CD14-positive monocyte (primary cell): ENCODE measurements around the gene ADH4. TPM values are rescaled to one million over a fixed set of nuclear protein-coding genes. Genes with fewer than 3 reads are reported as not detected.
"Not testable (repeated sequence)": the region's sequence is repeated elsewhere in the genome, so short reads cannot be mapped to it uniquely, and the experiment has no call there.

Source experiments
- DNase-seq, 3 donors: peaks; one replicate each; pipeline ENCODE4 v3.0.0-alpha.2; 2011 to 2022
- H2AFZ ChIP-seq: 2 replicates; pipeline ENCODE4 v1.6.0; 2012; ENCODE audit warnings: mild to moderate bottlenecking, low read depth, low read length, inconsistent platforms; ENCODE audit not compliant: insufficient read depth, poor library complexity, severe bottlenecking
- H3K27ac ChIP-seq, 2 donors: 1 replicate in 1 of 2; 2 replicates in 1 of 2; pipeline ENCODE4 v1.5.1; 2012 to 2013; ENCODE audit warnings: low read length in 2 of 2, control low read depth in 1 of 2, inconsistent platforms in 1 of 2, low read depth in 1 of 2, mild to moderate bottlenecking in 1 of 2
- H3K27me3 ChIP-seq, 2 donors: one replicate each; pipeline versions ENCODE4 v1.6.0 to v1.6.1; 2011 to 2013; ENCODE audit warnings: low read length in 2 of 2; ENCODE audit not compliant: control insufficient read depth in 2 of 2, insufficient read depth in 2 of 2
- H3K36me3 ChIP-seq, 2 donors: replicated peaks in 1 of 2; 1 replicate in 1 of 2; 2 replicates in 1 of 2; pipeline versions ENCODE4 v1.5.1 to v1.6.1; 2012 to 2013; ENCODE audit warnings: low read length in 2 of 2, control low read depth in 1 of 2, inconsistent platforms in 1 of 2, mild to moderate bottlenecking in 1 of 2; ENCODE audit not compliant: insufficient read depth in 2 of 2, control insufficient read depth in 1 of 2
- H3K4me1 ChIP-seq, 2 donors: 1 replicate in 1 of 2; 2 replicates in 1 of 2; pipeline versions ENCODE4 v1.5.1 to v1.6.1; 2012 to 2013; ENCODE audit warnings: low read length in 2 of 2, control low read depth in 1 of 2, inconsistent platforms in 1 of 2, mild to moderate bottlenecking in 1 of 2, moderate library complexity in 1 of 2; ENCODE audit not compliant: insufficient read depth in 2 of 2, control insufficient read depth in 1 of 2
- H3K4me2 ChIP-seq: replicated peaks from 2 replicates; pipeline ENCODE3; 2012; ENCODE audit warnings: low read length, moderate library complexity, mild to moderate bottlenecking; ENCODE audit not compliant: poor library complexity, severe bottlenecking; ENCODE audit errors: extremely low read depth
- H3K4me3 ChIP-seq, 3 experiments: fragments of 200-600 bp in 1 of 3; sonication (generic) in 1 of 3; replicated peaks in 1 of 3; 1 replicate in 2 of 3; 2 replicates in 1 of 3; pipeline ENCODE4 v1.5.1; 2011 to 2013; ENCODE audit warnings: low read length in 3 of 3, mild to moderate bottlenecking in 3 of 3, control low read depth in 2 of 3, low read depth in 2 of 3, inconsistent platforms in 1 of 3, moderate library complexity in 1 of 3
- H3K79me2 ChIP-seq: 2 replicates; pipeline ENCODE4 v1.6.0; 2012; ENCODE audit warnings: mild to moderate bottlenecking, control low read depth, inconsistent platforms, low read length, moderate library complexity; ENCODE audit not compliant: insufficient read depth
- H3K9ac ChIP-seq: 2 replicates; pipeline ENCODE4 v1.6.0; 2017; ENCODE audit warnings: low read length, mild to moderate bottlenecking; ENCODE audit not compliant: insufficient read depth, poor library complexity, severe bottlenecking
- H3K9me3 ChIP-seq, 2 donors: replicated peaks in 1 of 2; 1 replicate in 1 of 2; 2 replicates in 1 of 2; pipeline versions ENCODE4 v1.5.1 to v1.6.1; 2012 to 2013; ENCODE audit warnings: low read length in 2 of 2, control low read depth in 1 of 2; ENCODE audit not compliant: control insufficient read depth in 1 of 2, insufficient read depth in 1 of 2
- H4K20me1 ChIP-seq: 2 replicates; pipeline ENCODE4 v1.6.0; 2012; ENCODE audit warnings: mild to moderate bottlenecking, low read length, control low read depth, moderate library complexity; ENCODE audit not compliant: insufficient read depth
- H3K27ac Mint-ChIP-seq, 7 donors: one replicate each; pipeline ENCODE4 v1.8.0; 2020; ENCODE audit warnings: mild to moderate bottlenecking in 7 of 7, mixed read lengths in 7 of 7, moderate library complexity in 6 of 7, inconsistent platforms in 2 of 7
- H3K27me3 Mint-ChIP-seq, 3 donors: one replicate each; pipeline ENCODE4 v1.8.0; 2021 to 2022; ENCODE audit warnings: low read depth in 3 of 3, mild to moderate bottlenecking in 3 of 3, mixed read lengths in 3 of 3, moderate library complexity in 3 of 3, inconsistent platforms in 1 of 3
- H3K36me3 Mint-ChIP-seq, 2 donors: one replicate each; pipeline ENCODE4 v1.8.0; 2020; ENCODE audit warnings: mixed read lengths in 2 of 2, inconsistent platforms in 1 of 2, mild to moderate bottlenecking in 1 of 2
- H3K4me1 Mint-ChIP-seq: one replicate; pipeline ENCODE4 v1.8.0; 2020; ENCODE audit warnings: mild to moderate bottlenecking, mixed read lengths
- H3K4me3 Mint-ChIP-seq, 2 donors: one replicate each; pipeline ENCODE4 v1.8.0; 2020; ENCODE audit warnings: mild to moderate bottlenecking in 2 of 2, mixed read lengths in 2 of 2, moderate library complexity in 1 of 2
- H3K9me3 Mint-ChIP-seq, 7 donors: one replicate each; pipeline ENCODE4 v1.8.0; 2020 to 2022; ENCODE audit warnings: mixed read lengths in 7 of 7, mild to moderate bottlenecking in 6 of 7, moderate library complexity in 6 of 7, inconsistent platforms in 2 of 7
- CTCF ChIP-seq: fragments of 200-600 bp; IDR thresholded peaks from one replicate; pipeline ENCODE4 v1.8.0; 2022; ENCODE audit warnings: antibody characterized with exemption, mild to moderate bottlenecking
- WGBS: methylation state at CpG from one replicate; pipeline ENCODE4 v1.1.5; 2013; ENCODE audit warnings: missing lambda C conversion rate; ENCODE audit not compliant: insufficient coverage; 5-methylcytosine and 5-hydroxymethylcytosine counted together
- intact Hi-C, 2 donors: fragments of 100-400 bp; cut with micrococcal nuclease; formaldehyde crosslinking; loops; one replicate each; pipeline versions ENCODE4 v1.15.0 to v1.15.1; 2023
- polyA plus RNA-seq, 3 donors: library from polyadenylated mRNA; depleted of rRNA in 1 of 3; unstranded in 2 of 3; stranded (reverse) in 1 of 3; fragments of 300-500 nt in 2 of 3; fragments of >200 nt in 1 of 3; fragmentation: Illumina TruSeq in 2 of 3; gene quantifications; 1 replicate in 2 of 3; 2 replicates in 1 of 3; pipeline ENCODE4 v1.2.3, GENCODE V29; 2012 to 2021

ADH4 gene
- polyA plus RNA-seq, 3 donors, result not detected

- H3K4me1 Mint-ChIP-seq, result no peaks in the 10 kb centered on the region
- no peaks in the 10 kb centered on the region for H3K36me3 Mint-ChIP-seq
- H3K27ac ChIP-seq, result no peak overlapping the region
- no peak overlapping the region for H3K4me3 Mint-ChIP-seq
- no peaks in the 10 kb centered on the region for H4K20me1 ChIP-seq
- no peak overlapping the region for H3K9ac ChIP-seq
- H3K9me3 Mint-ChIP-seq, result peaks cover 0 to 4% (median 2%) of the 10 kb centered on the region in 7 donors
- peaks cover 0 to 2% (median 0%) of the 10 kb centered on the region in 3 donors for H3K27me3 Mint-ChIP-seq
- intact Hi-C loops, result no loop called here
- WGBS, result 100% methylated on average over 2 of the region's 2 CpGs
- no peaks in the 10 kb centered on the region for H3K27me3 ChIP-seq
- H3K27ac Mint-ChIP-seq, result no peak overlapping the region
- H3K79me2 ChIP-seq, result no peaks in the 10 kb centered on the region
- H3K4me1 ChIP-seq, result no peaks in the 10 kb centered on the region
- H3K4me2 ChIP-seq, result no peak overlapping the region
- H3K36me3 ChIP-seq, result no peaks in the 10 kb centered on the region
- no peak for DNase-seq
- no peak for TF ChIP-seq CTCF
- no peak overlapping the region for H3K4me3 ChIP-seq
- H3K9me3 ChIP-seq, result peaks cover 0 to 3% of the 10 kb centered on the region in 2 donors
- H2AFZ ChIP-seq, result no peak overlapping the region
These were observed 41.5 kb downstream of the ADH4 start for GRCh38 chr4:99102634-99103033.

- no peaks in the 10 kb centered on the region for H3K36me3 ChIP-seq
- DNase-seq, result no peak
- H3K9ac ChIP-seq, result no peak overlapping the region
- H3K9me3 Mint-ChIP-seq, result peaks cover 2 to 7% (median 4%) of the 10 kb centered on the region in 7 donors
- no peaks in the 10 kb centered on the region for H4K20me1 ChIP-seq
- no peak overlapping the region for H3K4me3 ChIP-seq
- no peaks in the 10 kb centered on the region for H3K79me2 ChIP-seq
- no peaks in the 10 kb centered on the region for H3K4me1 Mint-ChIP-seq
- TF ChIP-seq CTCF, result no peak
- H3K27me3 ChIP-seq, result no peaks in the 10 kb centered on the region
- no peaks in the 10 kb centered on the region for H3K4me1 ChIP-seq
- no peak overlapping the region for H3K4me2 ChIP-seq
- no peak overlapping the region for H2AFZ ChIP-seq
- peaks cover 0 to 2% (median 2%) of the 10 kb centered on the region in 3 donors for H3K27me3 Mint-ChIP-seq
- no CpG with 5 or more reads among the region's 1 CpG for WGBS
- H3K27ac Mint-ChIP-seq, result no peak overlapping the region
- no peak overlapping the region for H3K27ac ChIP-seq
- intact Hi-C loops, result no loop called here
- no peaks in the 10 kb centered on the region for H3K36me3 Mint-ChIP-seq
- peaks cover 0 to 3% of the 10 kb centered on the region in 2 donors for H3K9me3 ChIP-seq
- no peak overlapping the region for H3K4me3 Mint-ChIP-seq
These were observed 43.2 kb downstream of the ADH4 start for GRCh38 chr4:99100876-99101275.

- H3K4me3 ChIP-seq, H3K36me3 Mint-ChIP-seq, H3K27ac Mint-ChIP-seq, H3K9me3 ChIP-seq, H3K4me1 ChIP-seq, H3K4me1 Mint-ChIP-seq, H3K27me3 ChIP-seq, H3K27me3 Mint-ChIP-seq, H4K20me1 ChIP-seq, H3K9me3 Mint-ChIP-seq, H3K36me3 ChIP-seq, intact Hi-C loops, H3K27ac ChIP-seq, H2AFZ ChIP-seq, H3K4me3 Mint-ChIP-seq, DNase-seq, H3K9ac ChIP-seq, H3K4me2 ChIP-seq, H3K79me2 ChIP-seq: not testable (repeated sequence)
- WGBS, result 100% methylated on average over 3 of the region's 5 CpGs
These were observed 44.3 kb downstream of the ADH4 start for GRCh38 chr4:99099814-99100213.
